ENCODE measurements around the gene HECTD4.
A peak's percentile ranks its signal among the peaks of the same experiment; 100 is the strongest.

The HECTD4 gene

DNA sequence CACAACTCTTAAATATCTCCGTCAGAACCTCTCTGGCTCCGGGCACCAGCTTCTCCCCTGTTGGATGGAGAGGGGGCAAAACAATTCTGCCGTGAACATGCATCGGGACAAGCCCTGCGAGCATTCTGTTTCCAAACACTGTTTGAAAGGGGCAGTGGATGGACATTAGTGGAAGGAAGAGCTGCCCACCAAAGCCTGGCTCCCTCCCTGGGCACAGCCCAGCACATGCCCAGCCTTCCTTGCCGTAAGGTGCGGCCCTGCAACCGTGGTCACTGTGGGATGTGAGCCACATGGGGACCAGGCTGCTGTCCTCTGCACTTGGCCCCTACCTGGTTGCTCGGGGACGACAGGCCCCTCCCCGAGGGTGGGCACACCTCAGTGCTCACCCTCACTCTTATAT, 202.9 kb downstream of the HECTD4 start:
- no peak for DNase-seq (ENCODE audit: low read depth in 2 of 2)

DNA sequence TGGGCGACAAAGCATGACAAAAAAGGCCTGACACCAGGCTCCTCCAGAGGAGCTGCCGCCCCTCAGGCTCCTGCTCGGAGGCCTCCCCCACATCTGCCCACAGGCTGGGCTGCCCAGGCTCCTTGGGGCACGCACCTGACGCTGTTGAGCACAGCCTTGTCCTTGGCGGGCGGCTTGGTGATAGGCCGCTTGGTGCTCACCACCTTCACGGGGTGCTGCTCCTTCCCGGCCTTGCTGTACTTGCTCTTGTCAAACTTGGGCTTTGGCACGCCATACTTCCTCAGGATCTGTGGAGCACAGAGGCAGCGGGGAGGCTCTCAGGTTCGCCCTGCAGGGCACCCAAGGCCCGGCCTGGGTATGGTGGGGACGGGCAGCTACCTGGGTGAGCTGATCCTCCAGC, 203.4 kb downstream of the HECTD4 start:
- no peak for DNase-seq (ENCODE audit: low read depth in 2 of 2)

DNA sequence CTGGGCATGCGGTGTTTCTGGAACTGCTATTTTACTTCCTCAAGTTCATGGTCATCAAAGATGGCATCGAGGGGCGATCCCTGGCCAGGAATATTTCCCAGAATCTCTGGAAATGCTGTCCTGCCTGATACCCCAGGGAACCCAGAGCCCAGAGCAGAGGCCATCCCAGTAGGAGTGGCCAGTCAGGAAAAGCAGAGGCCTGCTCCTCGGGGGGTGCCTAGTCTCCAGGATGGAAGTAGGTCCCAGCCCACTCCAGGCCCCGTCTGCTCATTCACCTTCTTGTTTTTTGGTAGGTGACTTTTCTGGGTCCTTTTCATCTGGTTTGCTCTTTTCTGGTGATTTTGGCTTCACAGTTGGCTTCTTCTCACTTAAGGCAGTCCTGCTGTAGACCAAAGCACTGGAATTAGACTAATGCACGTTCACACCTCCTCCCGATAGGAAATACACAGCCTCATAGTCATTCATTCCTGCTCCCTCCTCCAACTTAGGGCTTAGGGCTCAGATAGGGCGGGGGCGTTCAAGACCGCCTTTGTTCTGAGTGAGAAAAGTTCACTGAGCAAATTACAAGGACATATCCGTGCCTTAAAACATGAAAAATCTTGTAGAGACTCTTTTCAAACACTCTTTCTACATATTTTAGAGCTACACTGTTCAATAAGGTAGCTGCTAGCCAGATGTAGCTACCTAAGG, 205.8 kb downstream of the HECTD4 start:
- no peak for DNase-seq (ENCODE audit: low read depth in 2 of 2)

DNA sequence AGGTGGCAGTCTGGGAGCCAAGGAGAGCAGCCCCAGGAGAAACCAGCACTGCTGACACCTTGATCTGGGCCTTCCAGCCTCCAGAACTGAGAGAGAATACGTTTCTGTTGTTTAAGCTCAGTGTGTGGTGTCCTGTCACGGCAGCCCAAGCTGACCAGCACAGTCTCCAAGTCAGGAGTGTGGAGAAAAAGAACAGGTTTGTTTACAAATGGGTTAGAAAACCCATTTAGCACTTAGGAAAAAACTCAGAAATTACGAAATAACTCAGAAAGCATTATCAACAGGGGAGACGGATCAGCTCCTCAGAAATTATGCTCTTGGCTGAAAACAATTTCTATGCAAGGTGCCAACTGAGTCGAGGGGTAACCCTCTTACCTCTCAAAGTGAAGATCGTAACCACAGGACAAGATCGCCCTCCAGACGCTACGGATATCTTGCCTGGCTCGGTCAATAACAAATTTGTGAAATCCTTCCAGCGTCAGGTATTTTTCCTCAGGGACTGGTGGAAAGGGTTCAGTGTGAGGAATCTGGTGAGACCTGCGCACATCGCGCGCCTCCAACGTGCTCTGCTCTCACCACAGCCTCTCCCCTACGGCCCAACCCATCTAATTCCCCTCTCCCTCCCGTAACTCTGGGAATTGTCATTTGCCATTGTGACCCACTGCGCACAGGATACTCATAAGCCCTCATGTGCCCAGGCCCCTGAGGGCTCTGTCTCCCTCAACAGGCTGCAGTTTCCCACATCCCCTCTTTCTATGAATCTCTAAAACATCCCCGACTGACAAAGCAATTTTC, 206.7 kb downstream of the HECTD4 start:
- DNase-seq (ENCODE audit: low read depth in 2 of 2), result no peak

DNA sequence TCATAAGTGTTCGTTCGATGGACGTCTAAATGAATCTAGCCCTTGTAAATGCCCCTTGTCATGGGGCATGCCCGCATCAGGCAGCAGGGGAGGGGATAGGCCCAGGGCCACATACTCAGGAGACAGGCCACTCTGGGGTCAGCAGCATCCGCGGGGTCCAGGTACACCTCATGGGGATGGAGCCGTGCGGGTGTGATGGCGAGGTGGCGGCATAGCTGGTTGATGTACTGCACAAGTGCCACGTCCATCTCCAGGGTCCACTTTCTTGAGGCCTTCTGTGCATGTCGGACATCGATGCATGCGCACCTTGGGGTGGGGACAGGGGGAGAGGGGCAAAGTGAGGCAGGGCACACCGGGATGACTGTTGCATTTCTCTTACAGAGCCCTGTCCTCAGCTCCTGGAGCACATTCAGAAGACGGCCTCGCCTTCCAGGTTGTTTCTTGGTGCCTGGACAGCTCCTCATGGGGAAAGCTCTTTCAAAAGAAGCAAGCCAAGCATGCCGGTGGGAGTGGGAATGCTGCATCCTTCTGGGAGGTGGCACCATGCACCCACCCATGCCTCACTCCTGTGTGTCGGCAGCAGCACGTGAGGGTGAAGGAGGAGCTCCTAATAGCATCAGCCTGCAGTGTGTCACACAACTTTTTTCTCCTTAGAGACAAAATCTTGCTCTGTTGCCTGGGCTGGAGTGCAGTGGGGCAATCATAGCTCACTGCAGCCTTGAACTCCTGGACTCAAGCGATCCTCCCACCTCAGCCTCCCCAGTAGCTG, 209.5 kb downstream of the HECTD4 start:
- no peak for DNase-seq (ENCODE audit: low read depth in 2 of 2)

DNA sequence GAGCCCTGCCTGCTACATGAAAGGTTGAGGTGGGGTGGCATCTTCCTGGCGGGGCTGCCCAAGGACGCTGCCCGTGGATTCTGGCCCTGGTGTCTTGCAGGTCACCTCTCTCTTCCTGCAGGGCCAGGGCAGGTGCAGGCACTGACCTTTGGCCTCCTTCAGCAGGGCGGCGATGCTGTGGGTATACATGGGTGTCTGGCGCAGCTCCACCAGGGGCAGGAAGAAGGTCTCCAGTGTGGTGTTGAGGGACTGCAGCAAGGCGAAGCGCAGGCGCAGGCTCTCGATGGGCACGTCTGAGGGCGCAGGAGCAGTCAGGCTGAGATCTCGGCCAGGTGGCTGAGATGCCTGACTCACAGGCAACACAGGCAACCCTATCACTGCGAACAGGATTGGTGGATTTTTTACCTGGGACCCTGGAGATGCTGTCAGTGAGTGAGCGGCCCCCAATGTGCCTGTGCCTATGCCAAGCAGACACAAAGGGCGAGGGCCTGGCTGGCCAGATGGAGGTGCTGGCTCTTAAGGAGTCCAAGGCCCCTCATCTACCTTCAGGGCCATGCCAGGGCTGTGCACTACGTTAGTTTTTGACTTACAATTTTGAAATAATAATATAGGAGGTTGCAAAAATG, 211.1 kb downstream of the HECTD4 start:
- no peak for DNase-seq (ENCODE audit: low read depth in 2 of 2)

DNA sequence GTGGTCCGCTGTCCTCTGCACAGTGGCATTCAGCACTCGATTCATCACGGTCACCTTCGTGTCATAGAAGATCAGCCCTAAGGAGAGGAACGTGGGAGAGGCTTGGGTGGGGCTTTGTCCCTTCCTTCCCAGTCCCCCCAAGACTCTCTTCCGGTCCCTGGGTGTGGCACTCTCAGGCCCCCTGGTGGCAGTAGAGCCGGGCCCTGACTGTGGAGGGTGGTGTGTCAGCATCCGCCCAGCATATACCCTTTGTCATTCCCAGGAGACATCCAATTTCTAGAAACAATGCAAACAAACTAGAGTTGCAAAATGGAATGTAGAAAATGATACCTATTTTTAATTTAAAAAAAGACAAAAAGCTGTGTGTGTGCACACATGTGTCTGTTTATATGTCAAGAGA, 211.9 kb downstream of the HECTD4 start:
- peak in 1 of 2 donors; percentile 15 for DNase-seq (ENCODE audit: low read depth in 2 of 2)

DNA sequence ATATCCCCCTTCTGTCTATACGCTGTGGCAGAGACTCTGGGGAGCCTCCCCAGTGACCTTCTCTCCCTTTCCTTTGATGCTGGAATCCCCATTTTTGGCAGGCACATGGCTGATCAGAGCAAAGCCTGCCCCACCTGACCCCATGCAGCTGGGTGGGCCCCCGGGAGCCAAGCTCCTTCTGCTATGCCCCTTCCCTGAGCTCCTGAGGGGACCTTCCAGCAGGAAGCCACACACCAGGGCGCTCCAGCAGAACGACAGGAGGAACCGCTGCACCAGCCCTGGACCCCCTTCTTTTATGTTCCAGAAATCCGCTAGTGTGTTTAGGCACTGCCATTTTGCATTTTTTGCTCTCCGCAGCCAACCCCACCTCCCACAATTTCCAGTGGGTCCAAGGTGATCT, 212.3 kb downstream of the HECTD4 start:
- no peak for DNase-seq (ENCODE audit: low read depth in 2 of 2)

DNA sequence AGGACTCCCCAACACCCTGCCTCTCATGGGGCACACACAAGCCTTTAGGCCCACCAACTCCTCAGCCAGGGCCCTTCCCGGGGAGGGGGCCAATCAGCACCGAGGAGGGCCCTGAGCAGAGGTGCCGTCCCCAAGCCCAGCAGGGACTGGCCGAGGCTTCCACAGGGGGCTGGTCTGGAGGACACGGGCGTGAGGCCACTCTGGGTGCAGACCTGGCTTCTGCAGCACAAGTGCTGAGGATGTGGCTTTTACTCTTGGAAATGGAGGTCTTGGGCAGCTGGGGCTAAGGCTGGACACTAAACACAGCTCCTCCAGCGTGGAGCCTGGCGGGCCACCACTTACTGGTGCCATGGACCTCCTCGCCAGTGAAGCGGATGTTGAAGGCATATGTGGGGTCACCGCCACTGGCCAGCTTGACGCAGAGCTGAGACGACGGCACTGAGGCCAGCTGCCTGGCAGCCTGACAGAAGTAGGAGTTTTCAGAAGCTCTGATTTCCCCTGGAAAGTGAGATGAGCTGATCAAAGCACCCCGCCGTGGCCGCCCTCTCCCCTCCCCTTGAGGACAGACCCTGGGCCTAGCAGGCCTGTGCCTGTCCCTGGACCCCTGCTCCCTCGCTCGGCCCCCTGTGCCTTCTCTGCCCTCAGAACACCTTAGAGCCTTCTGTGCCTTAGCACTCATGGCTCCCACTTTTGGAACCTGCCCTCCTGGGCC, 212.9 kb downstream of the HECTD4 start:
- no peak for DNase-seq (ENCODE audit: low read depth in 2 of 2)

DNA sequence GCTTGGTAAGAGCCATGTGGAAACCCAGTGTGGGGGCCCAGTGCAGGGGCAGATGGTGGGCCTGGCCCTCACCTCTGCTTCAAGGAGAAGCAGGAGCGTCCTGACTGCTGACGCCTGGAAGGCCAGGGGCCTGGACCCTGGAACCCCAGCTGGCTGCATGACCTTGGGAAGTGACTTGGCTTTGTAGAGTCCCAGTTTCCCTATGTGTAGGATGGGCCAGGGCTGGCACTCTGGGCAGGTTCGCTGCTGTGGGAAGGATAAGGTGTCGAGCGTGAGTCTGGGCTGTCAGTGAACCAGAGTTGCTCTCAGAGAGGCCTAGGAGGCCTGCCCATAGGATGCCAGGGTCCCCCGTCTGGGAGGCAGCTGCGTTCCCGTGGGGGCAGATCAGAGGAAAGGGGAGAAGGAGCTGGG, 213.7 kb downstream of the HECTD4 start:
- DNase-seq (ENCODE audit: low read depth in 2 of 2), result no peak

DNA sequence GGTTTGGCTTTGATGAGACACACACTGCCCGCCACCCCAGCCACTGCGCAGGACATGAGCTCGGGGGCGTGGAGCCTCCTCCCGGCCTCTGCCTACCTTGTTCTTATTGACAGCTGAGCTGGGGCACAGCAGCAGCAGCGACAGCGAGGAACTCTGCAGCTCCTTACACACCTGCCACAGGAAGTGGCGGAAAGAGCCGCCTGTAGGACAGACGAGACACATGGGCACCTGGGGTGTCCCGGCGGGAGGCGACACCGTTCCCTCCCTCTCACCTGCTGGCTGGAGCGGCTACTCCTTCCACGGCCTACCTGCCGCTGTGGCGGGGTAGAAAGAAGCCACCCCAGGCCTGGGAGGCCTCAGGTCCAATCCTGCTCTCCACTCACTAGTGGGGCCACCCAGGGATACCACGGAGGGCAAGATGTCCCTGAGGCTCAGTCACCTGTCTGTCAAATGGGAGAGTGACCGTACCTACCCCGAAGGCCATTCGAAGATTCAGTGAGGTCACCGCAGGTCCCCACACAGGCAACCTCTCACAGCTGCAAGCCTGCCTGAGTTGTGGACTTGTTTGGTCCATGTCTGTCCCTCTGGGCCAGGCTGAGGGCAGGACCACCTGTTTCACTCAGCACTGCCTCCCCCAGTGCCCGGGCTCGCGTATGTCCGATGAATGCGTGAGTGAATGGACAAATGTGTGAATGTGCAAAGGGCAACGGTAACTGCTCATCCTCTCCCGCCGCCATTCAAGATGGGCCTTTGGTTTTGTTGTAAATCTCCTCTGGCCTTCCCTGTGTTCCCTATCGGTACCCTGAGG, 214.3 kb downstream of the HECTD4 start:
- no peak for DNase-seq (ENCODE audit: low read depth in 2 of 2)

DNA sequence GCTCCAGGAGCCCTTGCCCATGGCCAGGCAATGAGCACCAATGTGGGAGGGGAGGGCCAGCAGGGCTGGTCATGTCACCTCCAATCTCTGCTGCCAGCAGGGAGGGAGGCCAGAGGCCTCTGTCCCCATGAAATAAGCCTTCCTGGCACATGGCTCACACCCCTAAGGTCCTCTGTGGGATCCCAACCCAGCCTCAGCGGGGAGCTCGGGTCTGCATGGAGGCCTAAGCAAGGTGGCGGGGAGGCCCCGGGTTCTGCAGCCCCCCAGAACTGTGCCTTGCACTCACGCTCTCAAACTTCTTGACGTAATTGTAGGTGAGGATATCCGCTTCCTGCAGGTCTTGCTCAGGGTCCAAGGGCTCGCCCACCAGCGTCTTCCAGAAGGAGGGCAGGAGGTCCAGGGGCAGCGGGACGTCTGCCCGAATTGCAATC, 215.2 kb downstream of the HECTD4 start:
- DNase-seq (ENCODE audit: low read depth in 2 of 2), result no peak

DNA sequence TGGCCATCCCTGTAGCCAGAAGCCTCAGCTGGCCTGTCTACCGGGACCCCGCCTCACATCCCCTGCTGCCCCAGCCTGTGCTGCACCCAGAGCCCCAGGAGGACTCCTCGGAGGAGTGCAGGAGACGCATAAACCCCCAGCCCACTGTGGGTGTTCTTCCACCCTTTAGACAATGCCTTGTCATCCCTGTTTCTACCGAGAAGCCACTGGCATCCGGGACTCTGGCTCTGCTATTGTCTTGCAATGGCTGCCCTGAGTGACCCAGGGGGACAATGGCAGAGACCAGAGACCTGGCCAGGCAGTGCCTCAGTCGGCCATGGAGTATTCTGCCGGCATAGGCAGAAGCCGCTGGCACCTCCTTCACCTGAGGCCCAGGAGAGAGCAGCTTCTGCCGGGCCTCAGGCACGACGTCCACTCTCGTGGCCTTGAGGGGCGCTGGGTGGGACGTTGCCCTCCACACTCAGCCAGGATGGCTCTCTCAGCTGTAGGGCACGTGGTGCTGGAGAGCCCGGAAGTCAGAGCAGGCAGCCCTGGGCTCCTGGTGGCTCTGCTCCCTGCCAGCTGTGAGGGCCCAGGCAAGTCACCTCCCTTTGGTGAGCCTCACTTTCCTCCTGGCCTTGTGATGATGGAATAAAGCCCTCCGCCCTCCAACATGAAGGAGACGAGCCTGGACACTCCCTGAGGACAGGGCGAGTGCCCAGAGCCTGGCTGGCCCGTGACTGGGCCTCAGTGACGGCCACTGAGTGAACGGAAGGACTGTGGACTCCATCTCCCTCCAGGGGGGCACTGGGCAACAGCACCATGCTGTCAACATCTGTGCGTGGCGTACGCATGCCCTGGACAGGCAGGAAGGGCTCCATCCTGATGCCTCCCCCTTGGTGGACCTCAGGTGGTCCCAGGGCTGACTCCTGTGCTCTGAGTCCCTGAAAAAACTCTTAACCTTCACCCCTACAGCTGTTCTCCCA, 215.9 kb downstream of the HECTD4 start:
- DNase-seq (ENCODE audit: low read depth in 2 of 2), result no peak

DNA sequence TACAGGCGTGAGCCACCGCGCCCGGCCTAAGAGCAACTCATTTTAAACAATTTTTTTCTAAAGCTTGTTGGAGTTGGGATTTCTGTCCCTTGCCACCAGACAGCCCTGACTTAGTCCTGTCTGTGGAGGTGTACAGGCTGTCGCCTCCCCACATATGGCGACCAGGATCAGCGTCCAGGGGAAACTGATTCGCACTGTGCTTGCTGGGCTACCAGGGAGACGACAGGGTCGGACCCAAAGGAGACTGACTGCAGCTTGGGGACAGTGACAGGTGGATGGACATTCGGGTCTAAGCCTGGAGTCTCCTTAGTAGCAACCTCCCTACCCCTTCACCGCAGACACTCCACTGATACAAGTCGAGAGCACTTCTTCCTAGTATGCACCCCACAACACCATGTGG, 216.6 kb downstream of the HECTD4 start:
- no peak for DNase-seq (ENCODE audit: low read depth in 2 of 2)

DNA sequence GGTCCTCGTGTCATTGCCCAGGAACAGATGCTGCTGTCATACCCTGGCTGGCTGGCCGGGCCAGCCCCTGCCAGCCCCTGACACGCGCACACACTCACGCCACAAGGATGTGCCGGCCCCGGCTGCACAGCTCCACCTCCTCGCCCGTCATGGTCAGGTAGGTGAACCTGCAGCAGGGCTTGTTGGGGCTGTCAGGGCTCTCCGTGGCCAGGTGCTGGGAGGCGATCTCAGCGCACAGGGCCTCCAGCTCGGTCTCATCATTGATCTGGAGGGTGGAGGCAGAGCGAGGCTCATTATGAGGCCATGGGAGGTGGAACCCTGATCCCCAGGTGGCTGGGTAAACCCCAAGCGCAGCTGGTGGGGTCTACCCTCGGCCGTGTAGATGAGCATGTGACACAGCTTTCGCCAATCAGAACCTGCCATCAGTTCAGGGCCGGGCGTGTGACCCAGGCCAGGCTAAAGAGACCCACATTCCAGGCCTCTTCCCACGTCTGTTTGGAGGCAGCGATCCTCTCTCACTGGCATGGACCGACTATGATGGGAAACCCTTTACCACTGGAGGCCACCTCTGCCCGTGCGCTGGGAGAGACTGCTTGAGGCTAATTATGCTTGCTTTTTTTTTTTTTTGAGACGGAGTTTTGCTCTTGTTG, 218.1 kb downstream of the HECTD4 start:
- no peak for DNase-seq (ENCODE audit: low read depth in 2 of 2)

DNA sequence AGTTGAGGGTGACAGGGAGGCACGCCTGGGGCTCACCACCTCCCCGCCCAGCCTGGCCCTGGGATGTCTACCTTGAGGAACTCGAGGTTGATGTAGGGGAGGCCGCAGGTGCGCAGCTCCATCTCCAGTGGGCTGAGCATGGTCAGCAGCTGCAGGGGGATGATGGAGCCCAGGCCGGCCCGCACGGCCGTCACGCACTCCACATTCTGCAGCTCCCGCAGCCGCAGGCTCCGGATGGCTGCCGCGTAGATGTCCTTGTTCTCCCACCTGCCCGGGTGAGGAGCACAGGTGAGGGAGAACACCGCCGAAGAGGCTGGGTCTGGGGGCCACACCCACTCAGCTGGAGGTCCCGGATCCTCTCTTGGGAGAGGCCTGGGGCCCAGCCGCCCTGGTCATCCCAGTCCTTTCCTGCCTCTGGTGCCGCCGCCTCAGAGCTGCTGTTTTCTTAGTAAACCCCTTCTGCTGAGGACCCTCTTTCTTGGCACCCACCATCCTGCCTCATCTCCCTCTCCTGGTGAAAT, 218.7 kb downstream of the HECTD4 start:
- DNase-seq (ENCODE audit: low read depth in 2 of 2), result no peak

DNA sequence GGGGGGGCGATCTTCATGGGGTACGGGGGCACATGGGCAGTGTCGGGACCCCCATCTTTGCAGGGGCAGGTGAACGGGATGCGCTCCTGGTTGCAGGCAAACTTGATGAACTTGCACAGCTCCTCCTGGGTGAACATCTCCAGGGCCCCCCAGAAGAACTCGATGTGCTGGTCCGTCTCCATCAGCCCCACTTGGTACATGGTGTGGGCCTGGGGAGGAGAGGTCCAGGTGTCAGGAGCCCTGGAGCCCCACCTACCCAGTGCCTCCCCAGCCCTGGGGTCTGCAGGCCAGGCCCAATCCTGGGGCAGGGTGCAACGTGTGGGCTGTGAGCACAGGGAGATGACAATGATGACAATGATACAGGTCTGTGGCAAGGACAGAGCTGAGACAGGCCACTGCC, 219.2 kb downstream of the HECTD4 start:
- DNase-seq (ENCODE audit: low read depth in 2 of 2), result no peak

DNA sequence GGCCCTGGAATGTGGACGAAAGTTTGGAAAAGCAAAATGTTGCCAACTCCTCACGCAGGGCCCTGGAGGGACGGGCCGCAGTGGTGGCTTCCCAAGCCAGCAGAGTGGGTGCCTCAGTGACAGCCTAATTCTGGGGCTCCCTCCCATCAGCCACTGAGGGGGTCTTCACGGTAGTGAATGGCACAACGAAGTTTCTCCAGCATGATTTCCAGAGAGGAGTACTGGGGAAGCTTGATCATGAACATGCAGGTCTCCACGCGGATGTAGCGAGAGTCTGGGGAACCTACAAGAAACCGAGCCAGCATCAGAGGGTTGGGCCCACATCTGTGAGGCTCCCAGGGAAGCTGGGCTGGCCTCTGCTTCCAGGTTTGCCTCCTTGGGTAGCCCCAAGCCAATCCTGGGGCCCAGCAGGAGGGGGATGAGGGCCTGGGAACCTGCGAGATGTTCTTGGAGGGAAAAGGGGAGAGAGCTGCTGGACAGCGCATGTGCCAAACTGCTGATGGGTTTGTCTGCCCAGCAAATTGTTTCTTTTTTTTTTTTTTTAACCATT, 219.9 kb downstream of the HECTD4 start:
- no peak for DNase-seq (ENCODE audit: low read depth in 2 of 2)

Data from activated CD4-positive, alpha-beta T cell treated with anti-CD3 and anti-CD28 coated beads for 24 hours (primary cell).